Measurements from ENCODE around the gene PKD2L1. TPM values are rescaled to one million over a fixed set of nuclear protein-coding genes. Genes with fewer than 3 reads are reported as not detected.

PKD2L1 gene
- polyA plus RNA-seq, 1 donor from 2014 or later = not detected

GRCh38 chr10:100364175-100364574 is 34.1 kb upstream of the PKD2L1 start:
- no peaks in the 10 kb centered on the region for H3K27me3 ChIP-seq (ENCODE audit: insufficient read depth, low read depth, low read length)
- H3F3A ChIP-seq (ENCODE audit: insufficient read depth, low read length, poor library complexity, severe bottlenecking) = no peaks in the 10 kb centered on the region
- H3K9me3 ChIP-seq (ENCODE audit: low read length) = no peaks in the 10 kb centered on the region
- H3K27ac ChIP-seq (ENCODE audit: low read length) = no peak overlapping the region
- H3K4me3 ChIP-seq (ENCODE audit: low read length) = no peak overlapping the region
- H4K20me1 ChIP-seq (ENCODE audit: insufficient read depth) = no peaks in the 10 kb centered on the region
- no peak overlapping the region for H3K9ac ChIP-seq (ENCODE audit: low read length)
- TF ChIP-seq CTCF (IDR thresholded peaks at IDR 0.05; ENCODE audit: poor library complexity, severe bottlenecking) = no peak
- TF ChIP-seq MXI1 (conservative IDR thresholded peaks at IDR 0.05; ENCODE audit: poor library complexity, severe bottlenecking) = no peak
- TF ChIP-seq SMC3 (conservative IDR thresholded peaks at IDR 0.05; ENCODE audit: poor library complexity) = no peak
- TF ChIP-seq EZH2 (IDR thresholded peaks at IDR 0.05; ENCODE audit: borderline replicate concordance, insufficient read depth, low read length, poor library complexity, severe bottlenecking) = no peak
- no peak for TF ChIP-seq REST (IDR thresholded peaks at IDR 0.05; ENCODE audit: borderline replicate concordance)
- no peak for TF ChIP-seq EP300 (conservative IDR thresholded peaks at IDR 0.05; ENCODE audit: poor library complexity, severe bottlenecking)
- no peak for TF ChIP-seq TAF1 (IDR thresholded peaks at IDR 0.05; ENCODE audit: low read depth)
- TF ChIP-seq RAD21 (conservative IDR thresholded peaks at IDR 0.05) = no peak
- TF ChIP-seq POLR2AphosphoS5 (IDR thresholded peaks at IDR 0.05) = no peak
- H3K36me3 ChIP-seq (ENCODE audit: insufficient read depth, low read length) = no peaks in the 10 kb centered on the region
- no peaks in the 10 kb centered on the region for H3K9me2 ChIP-seq (ENCODE audit: insufficient read depth, low read length)
- H3K79me2 ChIP-seq (replicated peaks; ENCODE audit: insufficient read depth, low read length) = no peaks in the 10 kb centered on the region
- H2AFZ ChIP-seq (ENCODE audit: low read depth, low read length) = no peak overlapping the region
- H3K4me2 ChIP-seq (ENCODE audit: low read length) = no peak overlapping the region

GRCh38 chr10:100362570-100363496 is 32.8 kb upstream of the PKD2L1 start:
- Histone ChIP-seq H3K9ac (ENCODE audit: low read length) (no peak overlapping the region), H3K79me2 (replicated peaks; ENCODE audit: insufficient read depth, low read length) (no peaks in the 10 kb centered on the region), H3K27me3 (ENCODE audit: insufficient read depth, low read depth, low read length) (no peaks in the 10 kb centered on the region), H3K27ac (ENCODE audit: low read length) (no peak overlapping the region), H3K4me3 (ENCODE audit: low read length) (no peak overlapping the region), H3K4me2 (ENCODE audit: low read length) (no peak overlapping the region), H4K20me1 (ENCODE audit: insufficient read depth) (no peaks in the 10 kb centered on the region), H3F3A (ENCODE audit: insufficient read depth, low read length, poor library complexity, severe bottlenecking) (no peaks in the 10 kb centered on the region), H3K9me2 (ENCODE audit: insufficient read depth, low read length) (no peaks in the 10 kb centered on the region), H2AFZ (ENCODE audit: low read depth, low read length) (no peak overlapping the region), H3K36me3 (ENCODE audit: insufficient read depth, low read length) (no peaks in the 10 kb centered on the region), H3K9me3 (ENCODE audit: low read length) (no peaks in the 10 kb centered on the region)
- no peak for TF ChIP-seq POLR2AphosphoS5 (IDR thresholded peaks at IDR 0.05)
- TF ChIP-seq TAF1 (IDR thresholded peaks at IDR 0.05; ENCODE audit: low read depth) = no peak
- TF ChIP-seq MXI1 (conservative IDR thresholded peaks at IDR 0.05; ENCODE audit: poor library complexity, severe bottlenecking) = no peak
- no peak for TF ChIP-seq REST (IDR thresholded peaks at IDR 0.05; ENCODE audit: borderline replicate concordance)
- TF ChIP-seq EZH2 (IDR thresholded peaks at IDR 0.05; ENCODE audit: borderline replicate concordance, insufficient read depth, low read length, poor library complexity, severe bottlenecking) = no peak
- no peak for TF ChIP-seq SMC3 (conservative IDR thresholded peaks at IDR 0.05; ENCODE audit: poor library complexity)
- TF ChIP-seq RAD21 (conservative IDR thresholded peaks at IDR 0.05) = no peak
- no peak for TF ChIP-seq CTCF (IDR thresholded peaks at IDR 0.05; ENCODE audit: poor library complexity, severe bottlenecking)
- no peak for TF ChIP-seq EP300 (conservative IDR thresholded peaks at IDR 0.05; ENCODE audit: poor library complexity, severe bottlenecking)
